SK-N-SH (cell line): Measurements from ENCODE around the gene SLC12A6.

Experiments
- RAD21 ChIP-seq: IDR thresholded peaks from 2 replicates; pipeline ENCODE4 v1.6.1; 2012; ENCODE audit warnings: mild to moderate bottlenecking, low read length
- TF ChIP-seq, protein P1 (sequence below): fragments of 200-600 bp; sonication (generic); IDR thresholded peaks from 2 replicates; pipeline ENCODE4 v1.6.1; 2017; ENCODE audit warnings: antibody characterized with exemption, mild to moderate bottlenecking, moderate library complexity

DNA sequence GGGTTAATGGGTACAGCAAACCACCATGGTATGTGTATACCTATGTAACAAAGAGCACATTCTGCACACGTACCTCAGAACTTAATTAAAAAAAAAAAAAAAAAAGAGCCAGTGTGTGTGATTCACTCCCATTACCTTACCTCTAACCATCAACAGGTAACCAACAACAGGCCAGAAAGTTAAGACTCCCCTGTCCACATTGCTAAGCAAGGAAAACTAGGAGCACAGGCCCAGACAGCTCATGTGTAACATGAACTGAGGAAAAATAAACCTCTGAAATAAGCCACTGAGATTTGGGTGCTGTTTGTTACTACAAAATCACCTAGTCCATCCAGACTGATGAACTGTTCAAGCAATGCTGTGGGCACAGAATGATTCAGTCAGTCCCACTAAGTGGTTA lies 133.6 kb downstream of the SLC12A6 start:
- no peak for TF ChIP-seq RAD21
- TF ChIP-seq, protein P1, sequence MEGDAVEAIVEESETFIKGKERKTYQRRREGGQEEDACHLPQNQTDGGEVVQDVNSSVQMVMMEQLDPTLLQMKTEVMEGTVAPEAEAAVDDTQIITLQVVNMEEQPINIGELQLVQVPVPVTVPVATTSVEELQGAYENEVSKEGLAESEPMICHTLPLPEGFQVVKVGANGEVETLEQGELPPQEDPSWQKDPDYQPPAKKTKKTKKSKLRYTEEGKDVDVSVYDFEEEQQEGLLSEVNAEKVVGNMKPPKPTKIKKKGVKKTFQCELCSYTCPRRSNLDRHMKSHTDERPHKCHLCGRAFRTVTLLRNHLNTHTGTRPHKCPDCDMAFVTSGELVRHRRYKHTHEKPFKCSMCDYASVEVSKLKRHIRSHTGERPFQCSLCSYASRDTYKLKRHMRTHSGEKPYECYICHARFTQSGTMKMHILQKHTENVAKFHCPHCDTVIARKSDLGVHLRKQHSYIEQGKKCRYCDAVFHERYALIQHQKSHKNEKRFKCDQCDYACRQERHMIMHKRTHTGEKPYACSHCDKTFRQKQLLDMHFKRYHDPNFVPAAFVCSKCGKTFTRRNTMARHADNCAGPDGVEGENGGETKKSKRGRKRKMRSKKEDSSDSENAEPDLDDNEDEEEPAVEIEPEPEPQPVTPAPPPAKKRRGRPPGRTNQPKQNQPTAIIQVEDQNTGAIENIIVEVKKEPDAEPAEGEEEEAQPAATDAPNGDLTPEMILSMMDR = no peak
